T-helper 1 cell (primary cell): Measurements from ENCODE around the gene SPR.

Source experiments
- DNase-seq, 5 donors: peaks; one replicate each; pipeline ENCODE4 v3.0.0-alpha.2; 2012 to 2020

SPR gene

DNA sequence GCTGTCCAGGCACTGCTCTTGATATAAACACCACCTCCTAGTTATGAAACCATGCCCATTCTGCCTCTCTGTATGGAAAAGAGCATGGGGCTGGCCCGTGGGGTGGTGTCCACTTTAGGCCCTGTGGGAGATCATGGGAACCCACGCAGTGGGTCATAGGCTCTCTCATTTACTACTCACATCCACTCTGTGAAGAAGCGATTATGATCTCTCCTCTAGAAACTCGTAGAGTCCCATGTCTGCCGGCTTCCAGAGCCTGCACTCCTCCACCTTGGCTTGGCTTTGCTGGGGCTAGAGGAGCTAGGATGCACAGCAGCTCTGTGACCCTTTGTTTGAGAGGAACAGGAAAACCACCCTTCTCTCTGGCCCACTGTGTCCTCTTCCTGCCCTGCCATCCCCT lies 46.0 kb downstream of the SPR start:
- DNase-seq, result no peak

GRCh38 chr2:72933646-72934151 lies 46.5 kb downstream of the SPR start:
- no peak for DNase-seq

GRCh38 chr2:72934683-72935610 lies 47.7 kb downstream of the SPR start:
- no peak for DNase-seq

- DNase-seq, result no peak
Observed at GRCh38 chr2:72935611-72935957, 48.4 kb downstream of the SPR start.

DNA sequence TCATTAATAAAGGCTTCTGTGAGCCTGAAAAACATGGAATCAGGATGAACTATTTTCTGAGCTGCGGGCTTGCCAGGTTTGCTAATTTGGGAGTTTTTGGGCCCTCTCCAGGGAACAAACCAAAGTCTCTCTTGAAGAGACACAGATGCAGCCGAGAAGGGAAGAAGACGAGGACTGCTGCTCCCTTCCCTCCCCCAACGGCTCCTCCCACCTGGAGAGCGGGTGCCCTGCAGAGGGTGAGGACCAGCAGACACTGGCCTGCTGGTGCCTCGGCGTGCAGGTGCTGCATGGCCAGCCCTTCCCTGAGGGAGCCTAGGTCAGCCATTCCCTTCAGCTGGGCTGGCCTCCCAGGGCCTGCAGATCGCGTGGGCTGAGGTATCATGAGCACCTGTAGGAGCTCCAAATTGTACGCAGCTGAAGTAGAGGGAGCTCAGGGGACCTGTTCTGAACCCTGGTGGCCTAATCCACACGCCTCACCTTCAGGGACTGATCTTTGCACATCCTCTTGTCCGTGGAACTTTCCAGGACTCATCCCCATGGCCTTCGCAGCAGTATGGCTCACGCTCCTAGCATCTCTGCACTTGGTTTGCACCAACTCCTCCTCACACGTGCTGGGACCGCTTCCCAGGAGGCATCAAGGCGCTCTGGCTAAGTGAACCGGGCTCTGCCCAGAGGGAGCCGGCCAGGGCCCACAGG lies 49.6 kb downstream of the SPR start:
- no peak for DNase-seq

DNA sequence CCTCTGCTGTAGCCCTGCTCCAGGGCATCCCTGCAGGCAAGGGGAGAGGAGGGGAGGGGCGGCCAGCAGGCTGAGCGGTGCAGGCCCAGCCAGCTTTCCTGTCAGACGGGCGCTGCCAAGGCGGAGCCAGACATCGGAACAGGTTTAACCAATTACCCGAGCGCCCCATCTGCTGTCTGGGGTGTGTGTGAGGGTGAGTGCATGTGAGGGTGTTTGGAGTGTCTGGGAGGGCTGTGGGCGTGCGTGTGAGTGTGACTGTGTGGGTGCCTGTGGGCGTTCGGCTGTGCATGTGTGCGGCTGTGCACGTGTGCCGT lies 50.1 kb downstream of the SPR start:
- DNase-seq, result no peak

DNA sequence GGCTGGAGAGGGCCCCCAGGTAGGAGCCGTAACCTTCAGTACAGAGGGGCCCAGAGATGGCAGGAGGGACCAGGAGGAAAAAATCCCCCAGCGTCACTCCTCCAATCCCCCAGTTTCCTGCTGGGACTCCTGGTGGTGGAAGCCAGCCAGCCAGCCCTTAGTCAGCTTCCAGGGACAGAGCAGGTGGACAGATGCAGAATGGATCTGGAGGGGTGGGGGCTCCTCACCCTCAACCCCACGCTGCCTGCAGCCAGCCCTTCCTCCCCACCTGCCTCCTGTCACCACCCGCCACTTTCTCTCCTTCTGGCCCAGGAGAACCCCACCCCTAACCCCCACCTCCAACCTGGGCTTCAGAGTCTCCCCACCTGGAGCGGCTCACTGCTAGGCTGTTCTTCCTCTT lies 51.2 kb downstream of the SPR start:
- DNase-seq, result no peak

DNA sequence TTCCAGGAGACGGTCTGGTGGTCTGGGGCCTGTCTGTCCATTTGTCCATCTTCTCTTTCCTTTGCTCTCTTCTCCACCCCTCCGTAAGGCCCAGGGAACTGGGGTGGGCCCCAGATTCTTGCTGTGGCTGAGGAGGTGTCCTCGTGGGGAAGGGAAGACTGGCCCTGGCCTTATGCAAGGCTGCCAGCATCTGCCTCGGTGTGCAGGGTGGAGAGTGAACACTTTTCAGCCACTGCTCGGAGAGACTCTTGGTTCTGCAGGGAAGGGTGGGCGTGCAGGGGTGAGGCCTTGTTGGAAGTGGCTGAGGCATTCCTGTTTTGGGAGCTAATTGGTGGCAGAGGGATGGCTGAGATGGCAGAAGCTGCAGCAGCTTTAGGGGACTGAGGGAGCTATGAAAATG lies 53.2 kb downstream of the SPR start:
- no peak for DNase-seq

GRCh38 chr2:72940786-72941185 lies 53.6 kb downstream of the SPR start:
- no peak for DNase-seq
